Spleen (tissue), 11 donors: ENCODE results near the gene GNB1L. TPM values are rescaled to one million over a fixed set of nuclear protein-coding genes. Genes with fewer than 3 reads are reported as not detected.

Experiments
- DNase-seq: peaks from one replicate; pipeline ENCODE4 v3.0.0-alpha.2; 2020
- H3K27ac ChIP-seq, 8 donors: fragments of 200-600 bp; sonication (generic) in 7 of 8; 1 replicate in 4 of 8; 2 replicates in 4 of 8; pipeline versions ENCODE4 v1.5.0 to v1.8.0; 2016 to 2021; ENCODE audit warnings: inconsistent platforms in 4 of 8, mild to moderate bottlenecking in 4 of 8, moderate library complexity in 1 of 8
- H3K27me3 ChIP-seq, 7 donors: fragments of 200-600 bp; sonication (generic) in 6 of 7; replicated peaks in 1 of 7; 1 replicate in 4 of 7; 2 replicates in 3 of 7; pipeline versions ENCODE4 v1.5.0 to v1.8.0; 2016 to 2021; ENCODE audit warnings: inconsistent platforms in 3 of 7, mild to moderate bottlenecking in 1 of 7
- H3K36me3 ChIP-seq, 6 donors: fragments of 200-600 bp; sonication (generic) in 5 of 6; 1 replicate in 4 of 6; 2 replicates in 2 of 6; pipeline versions ENCODE4 v1.5.0 to v1.8.0; 2016 to 2021; ENCODE audit warnings: inconsistent platforms in 2 of 6
- H3K4me1 ChIP-seq, 6 donors: fragments of 200-600 bp; sonication (generic) in 5 of 6; 1 replicate in 3 of 6; 2 replicates in 3 of 6; pipeline versions ENCODE4 v1.5.0 to v1.8.0; 2016 to 2021; ENCODE audit warnings: inconsistent platforms in 3 of 6
- H3K4me3 ChIP-seq, 8 donors: fragments of 200-600 bp; sonication (generic) in 7 of 8; 1 replicate in 4 of 8; 2 replicates in 4 of 8; pipeline versions ENCODE4 v1.5.0 to v1.8.0; 2016 to 2021; ENCODE audit warnings: inconsistent platforms in 4 of 8, mild to moderate bottlenecking in 4 of 8, moderate library complexity in 2 of 8
- H3K9me3 ChIP-seq, 8 donors: fragments of 200-600 bp; sonication (generic) in 7 of 8; 1 replicate in 4 of 8; 2 replicates in 4 of 8; pipeline versions ENCODE4 v1.5.0 to v1.8.0; 2016 to 2021; ENCODE audit warnings: inconsistent platforms in 4 of 8
- CTCF ChIP-seq, 11 experiments: fragments of 200-600 bp in 7 of 11; fragments of 450-650 bp in 4 of 11; sonication (generic) in 4 of 11; IDR thresholded peaks in 8 of 11; conservative IDR thresholded peaks in 3 of 11; 1 replicate in 7 of 11; 2 replicates in 4 of 11; pipeline versions ENCODE4 v1.4.0 to v1.8.0; 2016 to 2021; ENCODE audit warnings: antibody characterized with exemption in 11 of 11, inconsistent platforms in 4 of 11, mild to moderate bottlenecking in 1 of 11
- POLR2A ChIP-seq, 3 donors: fragments of 450-650 bp; IDR thresholded peaks; one replicate each; pipeline ENCODE4 v1.5.1; 2017; ENCODE audit warnings: antibody characterized with exemption in 3 of 3, mild to moderate bottlenecking in 1 of 3
- POLR2AphosphoS5 ChIP-seq, 3 donors: sonication (generic); formaldehyde crosslinking; IDR thresholded peaks; one replicate each; pipeline ENCODE4 v1.5.1; 2017; ENCODE audit warnings: antibody characterized with exemption in 3 of 3
- WGBS, 5 donors: extraction: QIAGEN DNeasy Blood & Tissue Kit in 3 of 5; methylation state at CpG; one replicate each; pipeline versions ENCODE4 v1.1.5 to v1.1.7; 2013 to 2018; 5-methylcytosine and 5-hydroxymethylcytosine counted together
- intact Hi-C: fragments of 100-400 bp; cut with DNase I; formaldehyde crosslinking; loops from one replicate; pipeline ENCODE4 v1.15.0; 2023; ENCODE audit warnings: low total_unique reads
- polyA plus RNA-seq, 3 donors: library from polyadenylated mRNA; stranded (reverse); fragments of 200-250 nt; gene quantifications; one replicate each; pipeline ENCODE4 v1.2.1, GENCODE V29; 2013
- total RNA-seq, 7 donors: library from RNA; depleted of rRNA in 3 of 7; stranded (reverse); fragments of >200 nt in 3 of 7; fragmentation: NEBNext Ultra II Directional in 4 of 7; extraction: Animal tissue kit (Norgen Biotek cat#: 25700) in 4 of 7; gene quantifications; one replicate each; pipeline versions ENCODE4 v1.1.0 to v1.2.1, GENCODE V29; 2016 to 2021
- donor health status: healthy with polysubstance abuse.
- donor health status: DM: no; HTN: no; CAD: no; lungs with moderate emphysema.
- donor health status: DM: no; HTN: no; CAD: no.
- donor health status: Bipolar disorder and iron deficiency.
- donor health status: healthy.
- donor health status: DM: no; HTN: no; CAD: no.
- donor health status: DM: yes; HTN: yes; CAD: no.

Gene GNB1L
- total and polyA plus RNA-seq, 10 donors: 5.7 to 10.4 (median 7.9) TPM

GRCh38 chr22:19815093-19815822 lies 39.4 kb downstream of the GNB1L start:
- peaks cover 0 to 49% (median 8%) of the 10 kb centered on the region in 6 donors for H3K36me3 ChIP-seq
- H3K4me3 ChIP-seq: no peak overlapping the region
- H3K4me1 ChIP-seq: peaks cover 0 to 5% (median 0%) of the 10 kb centered on the region in 6 donors
- TF ChIP-seq POLR2A (IDR thresholded peaks at IDR 0.05): no peak
- no peak for TF ChIP-seq CTCF (IDR thresholded peaks at IDR 0.05 in 8 of 11, conservative IDR thresholded peaks at IDR 0.05 in 3 of 11)
- no peak for TF ChIP-seq POLR2AphosphoS5 (IDR thresholded peaks at IDR 0.05)
- intact Hi-C loops: no loop called here
- no peak for DNase-seq
- no peaks in the 10 kb centered on the region for H3K9me3 ChIP-seq
- WGBS, 5 donors: 91 to 97% (median 93%) methylated on average over 18 of the region's 18 CpGs
- no peaks in the 10 kb centered on the region for H3K27me3 ChIP-seq
- no peak overlapping the region for H3K27ac ChIP-seq

GRCh38 chr22:19814428-19814827 lies 40.2 kb downstream of the GNB1L start:
- Histone ChIP-seq H3K4me3 (no peak overlapping the region), H3K27ac (no peak overlapping the region), H3K4me1 (peaks cover 0 to 5% (median 0%) of the 10 kb centered on the region in 6 donors), H3K9me3 (no peaks in the 10 kb centered on the region), H3K36me3 (peaks cover 0 to 42% (median 6%) of the 10 kb centered on the region in 6 donors), H3K27me3 (no peaks in the 10 kb centered on the region)
- intact Hi-C loops: no loop called here
- no peak for DNase-seq
- TF ChIP-seq CTCF (IDR thresholded peaks at IDR 0.05 in 8 of 11, conservative IDR thresholded peaks at IDR 0.05 in 3 of 11) (no peak), POLR2AphosphoS5 (IDR thresholded peaks at IDR 0.05) (no peak), POLR2A (IDR thresholded peaks at IDR 0.05) (no peak)
- 88 to 94% (median 91%) methylated on average over 5 of the region's 5 CpGs for WGBS, 5 donors

- no peak overlapping the region for H3K4me3 ChIP-seq
Measured at GRCh38 chr22:19812910-19813309, 41.8 kb downstream of the GNB1L start.

More at GRCh38 chr22:19812910-19813309, 41.8 kb downstream of the GNB1L start:
- no peaks in the 10 kb centered on the region for H3K27me3 ChIP-seq
- WGBS, 5 donors: 86 to 91% (median 89%) methylated on average over 11 of the region's 11 CpGs
- H3K36me3 ChIP-seq: peaks cover 0 to 31% (median 6%) of the 10 kb centered on the region in 6 donors
- H3K27ac ChIP-seq: no peak overlapping the region
- intact Hi-C loops: no loop called here
- no peak for TF ChIP-seq CTCF (IDR thresholded peaks at IDR 0.05 in 8 of 11, conservative IDR thresholded peaks at IDR 0.05 in 3 of 11)
- no peak for TF ChIP-seq POLR2A (IDR thresholded peaks at IDR 0.05)
- TF ChIP-seq POLR2AphosphoS5 (IDR thresholded peaks at IDR 0.05): no peak
- DNase-seq: peak; percentile 27
- H3K9me3 ChIP-seq: no peaks in the 10 kb centered on the region
- H3K4me1 ChIP-seq: peaks cover 0 to 5% (median 0%) of the 10 kb centered on the region in 6 donors
